HEK293 (cell line): Measurements from ENCODE around the gene LMNA.

Source experiments
- CTCF ChIA-PET: fragments of 350-600 bp; formaldehyde crosslinking; extraction: SDS; loops from one replicate; lab custom pipeline; 2021; ENCODE audit warnings: antibody characterized with exemption; lab: Yijun Ruan, JAX
- POLR2A ChIA-PET: fragments of 300-600 bp; formaldehyde crosslinking; extraction: SDS; loops from one replicate; lab custom pipeline; 2020; ENCODE audit warnings: antibody characterized with exemption, inconsistent platforms; lab: Yijun Ruan, JAX
- H3K27ac ChIP-seq: fragments of 200-500 bp; sonication (Bioruptor generic); 2 replicates; pipeline ENCODE4 v1.5.1; 2014; ENCODE audit warnings: low read depth, low read length, control low read depth, inconsistent platforms; ENCODE audit errors: extremely low read depth
- H3K36me3 ChIP-seq, 2 experiments: fragments of 200-500 bp in 1 of 2; sonication (Bioruptor generic) in 1 of 2; 1 replicate in 1 of 2; 2 replicates in 1 of 2; pipeline ENCODE4 v1.5.1; 2014 to 2017; ENCODE audit warnings: inconsistent platforms in 2 of 2, low read length in 2 of 2; ENCODE audit not compliant: control insufficient read depth in 2 of 2, insufficient read depth in 1 of 2
- H3K4me1 ChIP-seq: fragments of 200-500 bp; sonication (Bioruptor generic); 2 replicates; pipeline ENCODE4 v1.5.1; 2014; ENCODE audit warnings: mild to moderate bottlenecking, low read length, inconsistent platforms; ENCODE audit not compliant: control insufficient read depth, insufficient read depth
- H3K4me3 ChIP-seq: 2 replicates; pipeline ENCODE4 v1.5.1; 2011; ENCODE audit warnings: low read depth, mild to moderate bottlenecking, control low read depth, low read length, moderate library complexity
- H3K9me3 ChIP-seq: fragments of 200-500 bp; sonication (Bioruptor generic); 2 replicates; pipeline ENCODE4 v1.5.1; 2014; ENCODE audit warnings: low read depth, low read length, inconsistent platforms; ENCODE audit not compliant: control insufficient read depth, insufficient read depth
- BCL11A ChIP-seq: fragments of 450-650 bp; formaldehyde crosslinking; IDR thresholded peaks from 2 replicates; pipeline ENCODE4 v1.5.1; 2016; ENCODE audit warnings: low read depth, missing biosample characterization, missing genetic modification characterization
- BCL11B ChIP-seq: fragments of 450-650 bp; formaldehyde crosslinking; IDR thresholded peaks from 2 replicates; pipeline ENCODE4 v1.5.1; 2016; ENCODE audit warnings: low read depth, missing biosample characterization, missing genetic modification characterization
- HIC1 ChIP-seq: fragments of 450-650 bp; formaldehyde crosslinking; IDR thresholded peaks from 2 replicates; pipeline ENCODE4 v1.5.1; 2016; ENCODE audit warnings: missing biosample characterization, missing genetic modification characterization
- INSM2 ChIP-seq: fragments of 450-650 bp; formaldehyde crosslinking; IDR thresholded peaks from 2 replicates; pipeline ENCODE4 v1.5.1; 2016; ENCODE audit warnings: missing biosample characterization, missing genetic modification characterization
- PATZ1 ChIP-seq: fragments of 450-650 bp; formaldehyde crosslinking; IDR thresholded peaks from 2 replicates; pipeline ENCODE4 v1.5.1; 2016; ENCODE audit warnings: missing biosample characterization, missing genetic modification characterization
- PRDM1 ChIP-seq: fragments of 450-650 bp; formaldehyde crosslinking; IDR thresholded peaks from 2 replicates; pipeline ENCODE4; 2016; ENCODE audit warnings: missing biosample characterization, missing genetic modification characterization
- PRDM10 ChIP-seq: fragments of 450-650 bp; formaldehyde crosslinking; IDR thresholded peaks from 2 replicates; pipeline ENCODE4 v1.5.1; 2016; ENCODE audit warnings: missing biosample characterization, missing genetic modification characterization
- YY1 ChIP-seq: fragments of 450-650 bp; formaldehyde crosslinking; IDR thresholded peaks from 2 replicates; pipeline ENCODE4 v1.5.1; 2018; ENCODE audit warnings: missing biosample characterization, missing genetic modification characterization
- ZBTB48 ChIP-seq: fragments of 450-650 bp; formaldehyde crosslinking; IDR thresholded peaks from 2 replicates; pipeline ENCODE4 v1.5.1; 2016; ENCODE audit warnings: missing biosample characterization, missing genetic modification characterization
- ZIC2 ChIP-seq: fragments of 450-650 bp; formaldehyde crosslinking; IDR thresholded peaks from 2 replicates; pipeline ENCODE4 v1.5.1; 2016; ENCODE audit warnings: missing biosample characterization, missing genetic modification characterization
- ZNF366 ChIP-seq: fragments of 450-650 bp; formaldehyde crosslinking; conservative IDR thresholded peaks from 2 replicates; pipeline ENCODE4 v1.5.1; 2016; ENCODE audit warnings: missing biosample characterization, missing genetic modification characterization
- ZNF398 ChIP-seq: fragments of 450-650 bp; formaldehyde crosslinking; IDR thresholded peaks from 2 replicates; pipeline ENCODE4 v1.5.1; 2017; ENCODE audit warnings: missing biosample characterization, missing genetic modification characterization
- ZNF600 ChIP-seq: fragments of 450-650 bp; formaldehyde crosslinking; IDR thresholded peaks from 2 replicates; pipeline ENCODE4 v1.5.1; 2016; ENCODE audit warnings: missing biosample characterization, missing genetic modification characterization
- ZNF626 ChIP-seq: fragments of 450-650 bp; sonication (Bioruptor Pico); formaldehyde crosslinking; IDR thresholded peaks from 2 replicates; pipeline ENCODE4 v1.5.1; 2018; ENCODE audit warnings: missing biosample characterization, missing genetic modification characterization, inconsistent platforms
- ZNF645 ChIP-seq: fragments of 450-650 bp; formaldehyde crosslinking; IDR thresholded peaks from 2 replicates; pipeline ENCODE4; 2016; ENCODE audit warnings: missing biosample characterization, missing genetic modification characterization
- ZNF704 ChIP-seq: fragments of 450-650 bp; formaldehyde crosslinking; IDR thresholded peaks from 2 replicates; pipeline ENCODE4 v1.5.1; 2016; ENCODE audit warnings: missing biosample characterization, missing genetic modification characterization
- ZNF776 ChIP-seq: fragments of 450-650 bp; formaldehyde crosslinking; IDR thresholded peaks from 2 replicates; pipeline ENCODE4 v1.5.0; 2017; ENCODE audit warnings: missing biosample characterization, missing genetic modification characterization, borderline replicate concordance

LMNA gene

GRCh38 chr1:156122086-156122485, 7.6 kb downstream of the LMNA start (continued):
- TF ChIP-seq INSM2 (tag by site-specific recombination) (no peak), ZNF776 (no peak)

GRCh38 chr1:156122519-156123355, 8.2 kb downstream of the LMNA start:
- H3K36me3 ChIP-seq: peaks cover 0 to 7% of the 10 kb centered on the region in 2 experiments; a peak in 2 of 3 replicates
- H3K4me1 ChIP-seq: peaks cover 28% of the 10 kb centered on the region
- ChIA-PET POLR2A (interaction anchor here (0.6 to 2.1 kb wide), 4 partner anchors 8 to 195 kb away, joined by 3 to 8 read pairs (median 4); partner anchors contain the start of gene LMNA), CTCF (interaction anchor here (0.8 to 25.6 kb wide), 3 partner anchors 7 to 144 kb away, joined by 3 to 1029 read pairs (median 21); no protein-coding TSS in a partner anchor)
- H3K4me3 ChIP-seq: no peak overlapping the region
- H3K9me3 ChIP-seq: no peaks in the 10 kb centered on the region
- H3K27ac ChIP-seq: peak overlapping the region; percentile 74
- peak; percentile 33; the same call in 1 of the 2 replicates for TF ChIP-seq ZNF366 (tag by site-specific recombination)
- peak; percentile 24; the same call in 1 of the 2 replicates for TF ChIP-seq ZNF600 (tag by site-specific recombination)
- TF ChIP-seq HIC1 (tag by site-specific recombination): peak; percentile 66; the same call in 1 of the 2 replicates
- TF ChIP-seq ZNF645 (tag by site-specific recombination): no peak
- TF ChIP-seq BCL11B: peak; percentile 73
- TF ChIP-seq YY1 (tag by site-specific recombination): no peak
- TF ChIP-seq ZNF626 (tag by site-specific recombination): no peak
- 0 out of 2 replicates have a peak, but pooled peaks have one; percentile 43 for TF ChIP-seq PATZ1 (tag by site-specific recombination)
- peak; percentile 21; the same call in 1 of the 2 replicates for TF ChIP-seq ZBTB48
- peak; percentile 88 for TF ChIP-seq PRDM10 (tag by site-specific recombination)
- TF ChIP-seq BCL11A (tag by site-specific recombination): peak; percentile 78; the same call in 1 of the 2 replicates
- TF ChIP-seq PRDM1 (tag by site-specific recombination): peak; percentile 90
- 0 out of 2 replicates have a peak, but pooled peaks have one; percentile 6 for TF ChIP-seq ZIC2 (tag by site-specific recombination)
- TF ChIP-seq ZNF398 (tag by site-specific recombination): peak; percentile 65
- TF ChIP-seq ZNF704 (tag by site-specific recombination): no peak
